ENCODE data around the gene FLT3LG. TPM values are rescaled to one million over a fixed set of nuclear protein-coding genes. Genes with fewer than 3 reads are reported as not detected.

FLT3LG gene
- total RNA-seq, 1 experiment from 2014 or later, result 6.5 TPM

- no TSS peak for BruUV-seq (replicated peaks)
- no peak overlapping the region for H3K4me3 ChIP-seq (ENCODE audit: low read depth, low read length, poor library complexity, severe bottlenecking)
- H3K27ac ChIP-seq (ENCODE audit: low read depth, low read length, poor library complexity, severe bottlenecking), result no peak overlapping the region
- ChIA-PET POLR2A (ENCODE audit: low non-redundant PET) (no interaction called here), CTCF (interaction anchor here (0.6 to 1.9 kb wide), 3 partner anchors 30 to 180 kb away, joined by 3 to 8 read pairs (median 6); no protein-coding TSS in a partner anchor)
- intact Hi-C loops (cut with micrococcal nuclease; ENCODE audit: unreplicated experiment), result no loop called here
- peaks cover 3% of the 10 kb centered on the region for H3K27me3 ChIP-seq (replicated peaks; ENCODE audit: insufficient read depth, low read depth, low read length, poor library complexity)
- no peaks in the 10 kb centered on the region for H3K9me3 ChIP-seq (ENCODE audit: low read depth, low read length, poor library complexity, severe bottlenecking)
- DNase-seq (ENCODE audit: low spot score), result no peak
- H3K36me3 ChIP-seq (ENCODE audit: insufficient read depth, low read length, poor library complexity, severe bottlenecking), result peaks cover 19% of the 10 kb centered on the region
- TF ChIP-seq EZH2 (IDR thresholded peaks at IDR 0.05; ENCODE audit: borderline replicate concordance, low read depth, low read length, poor library complexity, severe bottlenecking), result no peak
- TF ChIP-seq, protein P1, sequence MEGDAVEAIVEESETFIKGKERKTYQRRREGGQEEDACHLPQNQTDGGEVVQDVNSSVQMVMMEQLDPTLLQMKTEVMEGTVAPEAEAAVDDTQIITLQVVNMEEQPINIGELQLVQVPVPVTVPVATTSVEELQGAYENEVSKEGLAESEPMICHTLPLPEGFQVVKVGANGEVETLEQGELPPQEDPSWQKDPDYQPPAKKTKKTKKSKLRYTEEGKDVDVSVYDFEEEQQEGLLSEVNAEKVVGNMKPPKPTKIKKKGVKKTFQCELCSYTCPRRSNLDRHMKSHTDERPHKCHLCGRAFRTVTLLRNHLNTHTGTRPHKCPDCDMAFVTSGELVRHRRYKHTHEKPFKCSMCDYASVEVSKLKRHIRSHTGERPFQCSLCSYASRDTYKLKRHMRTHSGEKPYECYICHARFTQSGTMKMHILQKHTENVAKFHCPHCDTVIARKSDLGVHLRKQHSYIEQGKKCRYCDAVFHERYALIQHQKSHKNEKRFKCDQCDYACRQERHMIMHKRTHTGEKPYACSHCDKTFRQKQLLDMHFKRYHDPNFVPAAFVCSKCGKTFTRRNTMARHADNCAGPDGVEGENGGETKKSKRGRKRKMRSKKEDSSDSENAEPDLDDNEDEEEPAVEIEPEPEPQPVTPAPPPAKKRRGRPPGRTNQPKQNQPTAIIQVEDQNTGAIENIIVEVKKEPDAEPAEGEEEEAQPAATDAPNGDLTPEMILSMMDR (conservative IDR thresholded peaks at IDR 0.05; ENCODE audit: low read depth, low read length), result no peak
- peaks cover 34% of the 10 kb centered on the region for H3K4me1 ChIP-seq (ENCODE audit: insufficient read depth, low read length, poor library complexity, severe bottlenecking)
These were observed 28.0 kb upstream of the FLT3LG start for GRCh38 chr19:49445997-49446396.

DNA sequence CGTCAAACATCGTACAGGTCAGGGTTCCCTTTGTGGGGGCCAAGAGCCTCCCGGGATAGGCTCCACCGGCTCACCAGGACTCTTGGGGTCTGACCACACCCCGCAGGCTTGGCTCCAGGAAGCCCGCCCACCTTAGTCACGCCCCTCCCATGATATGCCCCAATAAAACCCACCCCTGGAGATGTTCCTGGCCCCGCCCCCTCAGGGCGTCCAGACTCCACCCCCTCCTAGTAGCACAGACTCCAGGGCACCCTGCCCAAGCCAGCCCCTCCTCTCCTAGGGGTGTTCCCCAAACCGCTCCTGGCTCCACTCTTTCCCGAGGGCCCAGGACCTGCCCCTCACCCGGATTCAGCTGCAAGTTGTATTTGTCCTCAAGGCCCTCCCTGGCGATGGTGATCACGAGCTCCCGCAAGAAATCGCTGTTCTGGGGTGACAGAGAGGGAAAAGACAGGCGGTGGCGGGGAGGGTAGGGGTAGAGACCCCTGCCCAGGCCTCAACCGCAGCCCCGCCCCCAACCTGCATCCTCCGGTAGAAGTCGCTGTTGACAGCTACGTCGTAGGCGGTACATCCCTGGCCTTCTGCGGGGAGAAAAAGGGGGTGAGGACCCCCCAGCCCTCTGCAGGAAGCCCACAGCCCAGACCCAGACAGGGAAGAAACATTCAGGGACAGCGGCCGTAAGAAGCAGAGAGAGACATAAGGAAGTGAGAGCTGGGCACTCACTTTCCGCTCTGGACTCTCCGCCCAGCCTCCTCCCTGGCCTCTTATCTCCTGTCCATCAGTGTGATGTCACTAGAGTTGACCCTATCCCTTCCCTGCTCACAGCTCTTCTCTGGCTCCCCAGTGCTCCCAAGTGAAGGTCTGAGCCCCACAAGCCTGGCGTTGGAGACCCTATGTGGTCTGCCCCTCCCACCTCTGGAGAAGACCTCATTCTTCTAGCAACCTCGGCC, 26.3 kb upstream of the FLT3LG start:
- intact Hi-C loops (cut with micrococcal nuclease; ENCODE audit: unreplicated experiment), result no loop called here
- peaks cover 27% of the 10 kb centered on the region for H3K4me1 ChIP-seq (ENCODE audit: insufficient read depth, low read length, poor library complexity, severe bottlenecking)
- peak overlapping the region; percentile 24 for H3K4me3 ChIP-seq (ENCODE audit: low read depth, low read length, poor library complexity, severe bottlenecking)
- H3K9me3 ChIP-seq (ENCODE audit: low read depth, low read length, poor library complexity, severe bottlenecking), result no peaks in the 10 kb centered on the region
- no peaks in the 10 kb centered on the region for H3K27me3 ChIP-seq (replicated peaks; ENCODE audit: insufficient read depth, low read depth, low read length, poor library complexity)
- ChIA-PET POLR2A (ENCODE audit: low non-redundant PET) (no interaction called here), CTCF (no interaction called here)
- BruUV-seq (replicated peaks), result no TSS peak
- H3K36me3 ChIP-seq (ENCODE audit: insufficient read depth, low read length, poor library complexity, severe bottlenecking), result peaks cover 19% of the 10 kb centered on the region
- TF ChIP-seq, protein P1 (conservative IDR thresholded peaks at IDR 0.05; ENCODE audit: low read depth, low read length), result peak; percentile 37; the same call in 1 of the 2 replicates
- no peak for TF ChIP-seq EZH2 (IDR thresholded peaks at IDR 0.05; ENCODE audit: borderline replicate concordance, low read depth, low read length, poor library complexity, severe bottlenecking)
- peak overlapping the region; percentile 48 for H3K27ac ChIP-seq (ENCODE audit: low read depth, low read length, poor library complexity, severe bottlenecking)
- DNase-seq (ENCODE audit: low spot score), result peak; percentile 94

DNA sequence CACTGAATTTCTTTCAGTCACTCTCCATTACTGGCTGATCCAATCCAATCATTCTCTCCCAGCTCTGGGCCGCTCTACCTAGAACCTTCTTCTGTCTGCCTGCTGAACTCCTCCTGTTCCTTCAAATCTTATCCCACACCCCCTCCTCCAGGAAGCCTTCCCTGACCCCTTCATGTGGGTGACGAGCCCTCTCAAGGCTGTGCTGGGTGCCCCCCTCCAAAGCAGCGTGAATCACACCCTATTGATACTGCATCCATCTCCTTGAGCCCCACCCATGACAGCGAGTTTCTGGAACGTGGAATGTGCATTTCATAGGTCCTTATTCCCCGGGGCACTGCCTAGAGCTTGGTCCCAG, 25.6 kb upstream of the FLT3LG start:
- Histone ChIP-seq H3K4me1 (ENCODE audit: insufficient read depth, low read length, poor library complexity, severe bottlenecking) (peaks cover 28% of the 10 kb centered on the region), H3K27ac (ENCODE audit: low read depth, low read length, poor library complexity, severe bottlenecking) (no peak overlapping the region), H3K27me3 (replicated peaks; ENCODE audit: insufficient read depth, low read depth, low read length, poor library complexity) (no peaks in the 10 kb centered on the region), H3K9me3 (ENCODE audit: low read depth, low read length, poor library complexity, severe bottlenecking) (no peaks in the 10 kb centered on the region), H3K36me3 (ENCODE audit: insufficient read depth, low read length, poor library complexity, severe bottlenecking) (peaks cover 19% of the 10 kb centered on the region), H3K4me3 (ENCODE audit: low read depth, low read length, poor library complexity, severe bottlenecking) (no peak overlapping the region)
- CTCF ChIA-PET, result no interaction called here
- no peak for TF ChIP-seq EZH2 (IDR thresholded peaks at IDR 0.05; ENCODE audit: borderline replicate concordance, low read depth, low read length, poor library complexity, severe bottlenecking)
- TF ChIP-seq, protein P1 (conservative IDR thresholded peaks at IDR 0.05; ENCODE audit: low read depth, low read length), result no peak
- no TSS peak for BruUV-seq (replicated peaks)
- intact Hi-C loops (cut with micrococcal nuclease; ENCODE audit: unreplicated experiment), result no loop called here
- POLR2A ChIA-PET (ENCODE audit: low non-redundant PET), result no interaction called here
- no peak for DNase-seq (ENCODE audit: low spot score)
